Measurements from ENCODE around the gene TANC1.

TANC1 gene

GRCh38 chr2:159124931-159125467 is 156.6 kb downstream of the TANC1 start:
- in situ Hi-C loops (cut with MboI; ENCODE audit: low pct_unique_long_range_greater_than_20kb, low sequenced_read_pairs, unreplicated experiment): loop anchor here (25.0 kb wide), 1 partner anchor 213 kb away; no protein-coding TSS in a partner anchor
- no peak for DNase-seq (ENCODE audit: low spot score)
- TF ChIP-seq, protein P1, sequence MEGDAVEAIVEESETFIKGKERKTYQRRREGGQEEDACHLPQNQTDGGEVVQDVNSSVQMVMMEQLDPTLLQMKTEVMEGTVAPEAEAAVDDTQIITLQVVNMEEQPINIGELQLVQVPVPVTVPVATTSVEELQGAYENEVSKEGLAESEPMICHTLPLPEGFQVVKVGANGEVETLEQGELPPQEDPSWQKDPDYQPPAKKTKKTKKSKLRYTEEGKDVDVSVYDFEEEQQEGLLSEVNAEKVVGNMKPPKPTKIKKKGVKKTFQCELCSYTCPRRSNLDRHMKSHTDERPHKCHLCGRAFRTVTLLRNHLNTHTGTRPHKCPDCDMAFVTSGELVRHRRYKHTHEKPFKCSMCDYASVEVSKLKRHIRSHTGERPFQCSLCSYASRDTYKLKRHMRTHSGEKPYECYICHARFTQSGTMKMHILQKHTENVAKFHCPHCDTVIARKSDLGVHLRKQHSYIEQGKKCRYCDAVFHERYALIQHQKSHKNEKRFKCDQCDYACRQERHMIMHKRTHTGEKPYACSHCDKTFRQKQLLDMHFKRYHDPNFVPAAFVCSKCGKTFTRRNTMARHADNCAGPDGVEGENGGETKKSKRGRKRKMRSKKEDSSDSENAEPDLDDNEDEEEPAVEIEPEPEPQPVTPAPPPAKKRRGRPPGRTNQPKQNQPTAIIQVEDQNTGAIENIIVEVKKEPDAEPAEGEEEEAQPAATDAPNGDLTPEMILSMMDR (IDR thresholded peaks at IDR 0.05; ENCODE audit: extremely low read depth, insufficient read depth, missing control alignments): no peak

- DNase-seq (ENCODE audit: low spot score): no peak
- in situ Hi-C loops (cut with MboI; ENCODE audit: low pct_unique_long_range_greater_than_20kb, low sequenced_read_pairs, unreplicated experiment): loop anchor here (25.0 kb wide), 1 partner anchor 214 kb away; no protein-coding TSS in a partner anchor
- TF ChIP-seq, protein P1 (IDR thresholded peaks at IDR 0.05; ENCODE audit: extremely low read depth, insufficient read depth, missing control alignments): no peak
Observed at GRCh38 chr2:159125858-159126257, 157.4 kb downstream of the TANC1 start.

GRCh38 chr2:159126432-159127022 is 158.1 kb downstream of the TANC1 start:
- DNase-seq (ENCODE audit: low spot score): no peak
- TF ChIP-seq, protein P1 (IDR thresholded peaks at IDR 0.05; ENCODE audit: extremely low read depth, insufficient read depth, missing control alignments): no peak
- in situ Hi-C loops (cut with MboI; ENCODE audit: low pct_unique_long_range_greater_than_20kb, low sequenced_read_pairs, unreplicated experiment): loop anchor here (25.0 kb wide), 1 partner anchor 214 kb away; no protein-coding TSS in a partner anchor

DNA sequence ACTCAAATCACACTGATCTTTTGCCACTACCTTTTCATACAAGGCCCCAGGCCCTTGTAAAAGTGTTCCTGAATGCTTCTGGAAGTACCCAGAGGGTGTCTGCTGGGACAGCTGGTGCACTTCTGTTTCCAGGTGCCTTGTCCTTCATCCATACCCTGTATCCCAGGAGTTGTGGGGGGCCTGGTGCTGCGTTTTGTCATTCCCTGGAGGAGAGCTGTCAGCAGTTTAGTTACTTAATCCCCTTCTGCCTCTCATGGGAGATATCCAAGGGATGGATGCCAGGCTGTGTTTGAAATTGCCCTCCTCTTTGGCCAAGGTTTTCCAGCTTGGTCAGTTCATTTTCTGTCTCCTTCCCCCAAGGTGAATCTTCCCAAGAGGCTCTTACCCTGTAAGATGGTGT is 159.8 kb downstream of the TANC1 start:
- DNase-seq (ENCODE audit: low spot score): no peak
- TF ChIP-seq, protein P1 (IDR thresholded peaks at IDR 0.05; ENCODE audit: extremely low read depth, insufficient read depth, missing control alignments): no peak
- in situ Hi-C loops (cut with MboI; ENCODE audit: low pct_unique_long_range_greater_than_20kb, low sequenced_read_pairs, unreplicated experiment): loop anchor here (25.0 kb wide), 1 partner anchor 216 kb away; no protein-coding TSS in a partner anchor

- TF ChIP-seq, protein P1 (IDR thresholded peaks at IDR 0.05; ENCODE audit: extremely low read depth, insufficient read depth, missing control alignments): no peak
- DNase-seq (ENCODE audit: low spot score): no peak
- in situ Hi-C loops (cut with MboI; ENCODE audit: low pct_unique_long_range_greater_than_20kb, low sequenced_read_pairs, unreplicated experiment): loop anchor here (25.0 kb wide), 1 partner anchor 217 kb away; no protein-coding TSS in a partner anchor
Observed at GRCh38 chr2:159129269-159129668, 160.8 kb downstream of the TANC1 start.

DNA sequence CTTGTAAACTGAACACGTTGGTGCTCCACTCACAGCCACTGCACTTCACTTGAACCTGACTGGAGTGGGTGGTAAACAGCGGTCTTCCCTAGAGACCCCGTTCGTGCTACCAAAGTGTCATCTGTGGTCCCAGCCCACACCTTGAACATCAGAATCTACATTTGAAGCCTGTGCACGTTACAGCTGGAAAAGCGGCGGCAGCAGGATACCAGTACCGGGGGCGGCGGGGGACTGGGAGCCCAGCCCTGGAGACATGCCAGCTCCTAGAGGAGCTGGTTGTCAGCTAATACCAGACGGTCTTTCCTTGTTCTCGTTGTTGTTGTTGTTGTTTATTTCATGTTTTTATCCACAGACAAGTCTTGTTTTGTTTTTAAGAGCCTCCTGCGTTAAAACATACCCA is 161.4 kb downstream of the TANC1 start:
- TF ChIP-seq, protein P1 (IDR thresholded peaks at IDR 0.05; ENCODE audit: extremely low read depth, insufficient read depth, missing control alignments): no peak
- in situ Hi-C loops (cut with MboI; ENCODE audit: low pct_unique_long_range_greater_than_20kb, low sequenced_read_pairs, unreplicated experiment): loop anchor here (25.0 kb wide), 1 partner anchor 218 kb away; no protein-coding TSS in a partner anchor
- no peak for DNase-seq (ENCODE audit: low spot score)
